Embryonic facial prominence (tissue), 1 donor: ENCODE results near the gene CNPY1.

ENCODE experiments used
- DNase-seq: peaks from one replicate; pipeline ENCODE4 v3.0.0-alpha.2; 2016; ENCODE audit errors: extremely low spot score

Gene CNPY1

DNA sequence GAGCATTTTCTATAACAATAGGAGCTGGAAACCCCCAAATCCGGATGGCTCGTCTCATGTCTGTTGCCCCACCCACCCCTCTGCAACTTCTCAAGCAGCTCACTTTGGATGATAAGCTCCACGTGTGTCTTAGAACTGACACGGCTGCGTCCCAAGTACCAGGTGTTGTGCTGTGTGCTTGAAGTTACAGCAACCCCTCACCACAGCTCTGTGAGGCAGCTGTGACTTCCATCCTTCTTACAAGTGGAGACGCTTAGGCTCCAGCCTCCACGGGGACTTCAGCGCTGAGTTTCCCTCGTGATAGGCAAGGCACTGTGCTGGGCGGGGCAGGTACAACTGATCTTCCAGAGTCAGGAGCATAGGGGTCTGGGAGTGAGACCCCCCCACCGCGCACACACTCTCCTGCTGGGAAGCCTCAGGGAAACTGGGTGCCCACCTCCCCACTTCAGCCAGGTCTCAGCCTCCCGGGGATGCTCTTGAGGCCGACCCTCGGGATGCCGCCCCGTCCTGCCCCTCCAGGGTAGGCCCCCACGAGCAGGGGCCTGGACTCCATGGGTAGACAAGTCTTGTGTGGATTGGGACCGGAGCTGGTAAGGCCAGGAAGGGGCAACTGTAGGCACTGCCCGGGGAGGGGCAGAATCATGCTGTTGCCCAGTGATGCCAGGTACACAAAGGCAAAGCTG, 57.1 kb downstream of the CNPY1 start:
- no peak for DNase-seq

DNA sequence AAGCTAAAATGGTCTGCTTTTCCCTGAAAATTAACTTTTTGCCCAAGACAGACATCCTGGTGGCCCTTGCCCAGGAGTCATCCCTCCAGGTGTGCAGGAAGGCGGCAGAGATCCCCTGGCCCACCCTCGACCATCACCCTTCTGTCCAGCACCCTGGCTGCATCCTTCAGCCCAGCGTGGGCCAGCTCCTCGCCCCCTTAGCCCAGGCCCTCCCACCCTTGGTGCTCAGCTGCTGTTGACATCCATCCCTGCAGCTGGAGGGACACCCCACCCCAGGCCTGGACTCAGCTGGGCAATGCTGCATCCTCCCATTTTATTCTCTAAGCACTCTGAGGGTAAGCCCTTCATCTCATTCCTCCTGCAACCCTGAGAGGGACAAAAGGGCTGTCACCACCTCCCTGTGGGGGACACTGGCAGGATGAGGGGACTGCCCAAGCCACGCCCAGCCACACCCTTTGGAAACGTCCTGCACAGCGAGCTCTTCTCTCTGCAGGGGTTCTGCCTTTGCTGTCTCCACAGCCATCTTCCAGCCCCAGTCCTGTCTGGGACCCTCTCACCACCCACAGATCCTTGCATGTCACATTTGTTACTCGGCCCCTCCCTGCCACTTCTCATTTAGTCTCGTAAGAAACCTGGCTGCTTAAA, 57.8 kb downstream of the CNPY1 start:
- no peak for DNase-seq

DNA sequence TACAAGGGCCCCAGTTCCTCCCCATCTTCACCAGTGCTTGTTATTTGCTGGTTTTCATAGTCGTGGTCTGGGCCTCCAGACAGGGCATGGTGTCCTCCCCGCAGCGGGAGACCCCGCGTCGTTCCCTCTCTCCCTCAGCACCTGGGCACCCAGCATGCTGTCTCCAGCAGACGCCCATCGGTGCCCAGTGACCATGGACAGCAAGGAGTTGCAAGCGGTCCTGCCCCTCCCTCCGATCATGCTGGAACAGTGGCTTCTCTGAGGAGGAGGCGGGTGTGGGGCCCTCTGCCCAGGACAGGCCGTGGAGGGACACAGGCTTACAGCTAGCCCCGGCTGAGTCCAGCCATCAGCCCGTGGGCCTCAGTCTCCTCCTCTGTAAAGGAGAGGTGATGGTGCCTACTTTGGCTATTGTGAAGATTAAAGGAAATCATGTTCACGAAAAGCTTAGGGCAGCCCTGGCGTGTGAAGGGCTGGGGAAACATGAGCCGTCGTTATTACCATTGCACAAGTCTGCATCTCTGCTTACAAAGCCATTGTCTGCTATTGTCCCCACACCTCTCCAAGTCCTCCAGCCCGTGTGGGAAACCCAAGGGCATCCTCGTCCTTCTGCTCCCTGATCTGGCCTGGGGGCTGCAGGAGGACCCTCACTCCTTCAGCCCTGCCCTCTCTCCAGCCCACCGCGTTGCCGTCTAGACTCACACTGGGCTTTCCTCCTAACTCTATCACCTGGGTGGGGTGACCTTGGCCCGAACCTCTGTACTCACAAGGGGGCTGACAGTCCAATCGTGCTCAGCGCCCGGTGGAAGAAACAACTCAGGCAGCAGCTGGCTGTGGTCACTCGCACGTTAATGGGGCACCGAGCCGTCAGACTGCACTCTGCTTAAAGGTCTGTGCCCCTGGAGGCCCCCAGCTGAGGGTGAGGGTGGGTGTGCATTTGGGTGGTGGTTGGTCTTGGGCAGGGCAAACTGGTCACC, 58.6 kb downstream of the CNPY1 start:
- no peak for DNase-seq

- DNase-seq, result no peak
Measured at GRCh38 chr7:155486783-155487508, 59.4 kb downstream of the CNPY1 start.

GRCh38 chr7:155484483-155485399, 61.6 kb downstream of the CNPY1 start:
- DNase-seq, result no peak

DNA sequence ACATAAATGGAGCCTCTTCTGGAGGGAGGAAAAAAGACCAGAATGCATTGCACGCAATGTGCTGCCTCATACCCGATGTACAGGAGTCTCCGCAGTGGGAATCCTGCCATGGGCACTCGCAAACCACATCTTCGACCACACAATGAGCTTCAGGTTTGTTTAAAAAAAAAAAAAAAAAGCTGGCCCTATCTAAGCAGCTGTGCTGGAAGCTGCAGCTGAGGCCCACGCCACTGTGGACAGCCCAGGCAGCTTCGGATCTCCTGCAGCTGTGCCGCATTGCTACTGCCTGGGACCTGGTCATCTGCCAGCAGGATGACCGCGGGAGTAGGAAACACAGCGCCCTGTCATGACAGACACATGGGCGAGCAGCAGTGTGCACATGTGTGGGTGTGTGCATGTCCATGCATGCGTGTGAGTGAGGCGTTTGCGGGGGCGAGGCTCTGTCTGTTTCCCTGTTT, 62.5 kb downstream of the CNPY1 start:
- no peak for DNase-seq

DNA sequence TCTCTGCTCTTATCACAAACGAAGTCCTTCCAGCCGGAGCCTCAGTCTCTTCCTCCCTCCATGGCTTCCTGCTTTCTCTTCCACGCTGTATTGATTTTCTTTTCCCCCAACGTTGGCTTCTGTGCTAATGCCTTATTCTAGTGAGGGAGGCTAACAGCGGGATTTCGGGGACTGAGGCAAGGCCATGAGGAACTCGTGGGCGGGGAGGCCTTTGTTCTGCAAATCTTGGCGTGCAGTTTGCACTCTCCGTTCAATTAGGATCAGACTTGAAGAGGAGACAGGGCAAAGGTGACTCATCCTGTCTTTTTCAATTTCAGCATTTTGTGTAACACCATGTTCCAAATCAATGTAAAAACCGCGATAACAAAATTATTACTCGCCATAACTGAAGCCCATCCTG, 63.1 kb downstream of the CNPY1 start:
- DNase-seq, result no peak

GRCh38 chr7:155482511-155483183, 63.7 kb downstream of the CNPY1 start:
- no peak for DNase-seq

DNA sequence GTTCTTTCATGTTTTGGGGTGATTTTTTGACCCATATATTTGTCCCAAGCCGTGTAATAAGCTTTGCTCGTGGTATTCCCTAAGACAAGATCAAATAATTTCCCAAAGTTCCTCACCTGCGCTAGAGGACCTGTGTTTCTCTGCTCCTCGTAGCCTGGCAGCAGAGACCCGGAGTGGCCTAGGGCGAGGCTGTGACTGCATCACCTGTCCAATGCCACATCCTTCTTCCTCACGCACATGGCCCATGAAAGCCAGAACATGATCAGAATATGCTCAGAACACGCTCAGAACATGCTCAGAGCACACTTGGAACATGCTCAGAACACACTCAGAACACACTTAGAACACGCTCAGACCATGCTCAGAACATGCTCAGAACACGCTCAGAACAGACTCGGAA, 64.6 kb downstream of the CNPY1 start:
- DNase-seq, result no peak

DNA sequence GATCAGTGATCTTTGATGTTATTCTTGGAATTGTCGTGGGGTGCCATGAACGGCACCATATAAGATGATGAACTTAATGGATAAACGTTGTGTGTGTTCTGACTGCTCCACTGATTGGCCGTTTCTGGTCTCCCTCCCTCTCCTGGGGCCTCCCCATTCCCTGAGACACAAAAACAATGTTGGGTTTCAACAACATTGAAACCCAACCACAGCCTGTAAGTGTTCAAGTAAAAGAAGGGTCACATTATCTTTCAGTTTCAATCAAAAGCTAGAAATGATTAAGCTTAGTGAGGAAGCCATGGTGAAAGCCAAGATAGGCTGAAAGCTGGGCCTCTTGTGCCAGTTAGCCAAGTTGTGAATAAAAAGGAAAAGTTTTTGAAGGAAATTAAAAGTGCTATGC, 68.9 kb downstream of the CNPY1 start:
- DNase-seq, result no peak

GRCh38 chr7:155471718-155472117, 74.6 kb downstream of the CNPY1 start:
- no peak for DNase-seq

GRCh38 chr7:155470686-155471638, 75.4 kb downstream of the CNPY1 start:
- DNase-seq, result no peak

GRCh38 chr7:155470186-155470487, 76.2 kb downstream of the CNPY1 start:
- DNase-seq, result no peak

GRCh38 chr7:155469311-155470185, 76.8 kb downstream of the CNPY1 start:
- no peak for DNase-seq

DNA sequence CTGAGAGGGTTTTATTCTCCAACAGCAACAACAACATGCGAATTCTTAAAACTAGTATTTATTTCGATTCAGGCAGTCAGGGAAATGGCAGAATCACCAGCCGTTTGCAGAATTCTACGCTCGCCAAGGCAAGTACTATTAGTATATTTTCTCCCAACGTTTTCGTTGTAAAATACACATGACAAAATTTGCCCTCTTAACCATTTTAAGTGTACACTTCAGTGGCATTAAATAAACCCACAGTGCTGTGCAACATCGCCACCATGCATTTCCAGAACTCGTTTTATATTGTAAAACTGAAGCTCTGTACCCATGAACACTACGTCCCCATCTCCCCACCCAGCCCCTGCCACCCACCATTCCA, 77.6 kb downstream of the CNPY1 start:
- DNase-seq, result no peak

GRCh38 chr7:155467846-155468784, 78.2 kb downstream of the CNPY1 start:
- no peak for DNase-seq
